Islet precursor cell (in vitro differentiated cells): ENCODE results near the gene FAM53A.
"Not testable (repeated sequence)": the region's sequence is repeated elsewhere in the genome, so short reads cannot be mapped to it uniquely, and the experiment has no call there.

Experiments used
- DNase-seq: peaks from one replicate; pipeline ENCODE4 v3.0.0-alpha.2; 2018

Gene FAM53A

DNA sequence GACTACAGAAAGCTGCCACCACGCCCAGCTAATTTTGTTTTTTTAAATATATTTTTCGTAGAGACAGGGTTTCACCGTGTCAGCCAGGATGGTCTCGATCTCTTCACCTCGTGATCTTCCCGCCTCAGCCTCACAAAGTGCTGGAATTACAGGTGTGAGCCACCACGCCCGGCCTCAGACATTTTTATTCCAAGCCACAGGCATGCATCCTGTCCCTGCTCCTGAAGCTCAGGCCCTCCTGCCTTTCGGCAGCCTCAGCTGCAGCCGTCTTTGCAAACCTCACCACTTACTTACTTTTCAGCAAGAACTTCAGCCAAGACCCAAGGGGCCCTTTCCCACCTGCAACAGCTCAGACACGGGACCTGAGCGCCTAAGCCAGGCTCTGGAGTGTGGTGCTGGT lies 26.0 kb downstream of the FAM53A start:
- no peak for DNase-seq

GRCh38 chr4:1656986-1657385 lies 27.1 kb downstream of the FAM53A start:
- DNase-seq, result no peak

DNA sequence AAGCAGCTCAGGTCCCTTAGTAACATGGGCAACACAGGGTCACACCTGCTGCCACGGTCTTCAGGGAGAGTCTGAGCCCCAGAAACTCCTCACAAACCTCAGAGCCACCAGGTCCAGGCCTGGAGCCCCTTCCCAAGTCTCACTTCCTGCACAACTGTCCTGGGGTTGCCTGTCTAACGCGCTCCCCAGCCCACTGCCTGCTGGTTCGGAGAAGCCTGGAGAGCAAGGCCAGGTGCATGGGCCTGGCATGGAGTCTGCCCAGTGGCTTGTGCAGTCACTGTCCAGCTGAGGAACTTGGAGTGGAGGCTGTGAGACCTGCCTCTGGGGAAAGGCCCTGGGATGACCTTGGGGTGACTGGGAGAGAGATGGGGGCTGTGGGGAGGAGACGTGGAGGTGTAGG lies 28.0 kb downstream of the FAM53A start:
- no peak for DNase-seq

DNA sequence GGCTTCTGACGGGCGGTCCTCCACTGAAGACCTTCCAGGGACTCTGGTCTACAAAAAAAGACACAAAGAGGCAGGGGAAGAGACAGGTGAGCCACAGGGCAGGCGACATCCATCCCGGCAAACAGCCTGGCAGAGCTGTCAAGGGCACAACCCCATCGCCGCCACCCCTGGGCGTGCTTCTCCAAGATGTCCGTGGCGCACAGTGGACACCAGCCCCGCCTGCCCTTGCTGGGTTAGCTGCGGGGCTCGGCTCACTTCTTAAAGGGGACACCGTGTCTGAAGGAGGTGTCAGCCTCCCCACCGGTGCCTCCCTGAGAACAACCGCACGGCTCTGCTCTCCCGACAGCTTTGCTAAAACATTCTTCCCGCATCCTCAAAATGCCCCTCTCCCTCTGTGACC lies 28.4 kb downstream of the FAM53A start:
- DNase-seq, result no peak

DNA sequence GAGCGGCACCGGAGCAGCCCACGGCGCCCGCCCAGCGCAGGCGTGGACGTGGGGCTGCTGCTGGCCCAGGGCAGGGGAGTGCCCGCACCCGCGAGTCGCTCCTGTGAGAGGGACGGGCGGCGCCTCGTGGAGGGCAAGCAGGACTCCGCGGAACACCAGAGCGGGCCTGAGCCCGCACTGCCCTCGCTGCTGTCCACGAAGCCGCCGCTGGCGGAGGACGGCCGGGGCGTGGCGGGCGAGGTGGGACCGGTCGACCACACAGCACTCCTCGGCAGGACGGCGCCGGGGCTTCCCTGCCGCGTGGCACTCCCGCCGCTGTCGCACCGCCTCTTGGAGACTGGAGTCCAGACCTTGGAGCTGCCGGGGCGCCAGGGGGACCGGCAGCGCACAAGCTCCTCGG lies 29.0 kb downstream of the FAM53A start:
- DNase-seq, result no peak

DNA sequence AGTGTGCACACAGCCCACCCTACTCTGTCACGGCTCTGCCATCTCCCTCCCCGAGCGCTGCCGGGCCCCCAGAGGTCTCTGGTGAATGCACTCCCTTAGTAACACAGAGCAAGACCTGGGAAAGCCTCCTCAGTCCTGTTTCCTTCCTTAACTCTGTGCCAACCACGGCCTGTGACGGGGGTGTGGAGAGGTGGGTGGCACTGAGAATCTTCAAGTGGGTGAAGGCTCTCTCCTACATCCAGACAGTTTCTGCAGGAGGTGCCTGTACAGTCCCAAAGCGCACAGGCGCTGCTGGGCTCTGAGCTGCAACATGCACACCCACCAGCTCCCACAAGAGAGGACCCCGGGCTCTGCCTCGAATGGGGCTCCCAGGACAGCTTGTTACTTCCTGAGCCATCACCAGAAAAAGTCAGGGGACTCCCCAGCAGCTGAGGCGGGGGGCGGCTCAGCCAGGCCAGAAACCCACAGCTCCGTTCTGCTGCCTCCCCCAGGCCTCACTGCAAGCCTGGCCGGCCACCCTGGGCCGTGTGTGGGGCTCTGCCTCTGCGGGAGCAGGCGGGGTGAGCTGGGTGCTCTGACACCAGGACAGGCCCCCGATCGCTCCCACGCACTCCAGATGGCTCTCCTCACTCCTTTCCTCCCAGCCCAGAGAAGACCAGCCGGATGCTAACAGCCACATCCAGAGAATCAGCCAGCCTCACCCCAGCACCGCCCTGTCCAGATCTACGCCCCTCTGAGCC lies 29.7 kb downstream of the FAM53A start:
- DNase-seq, result no peak

- DNase-seq, result no peak
These were observed 30.3 kb downstream of the FAM53A start for GRCh38 chr4:1653776-1654175.

GRCh38 chr4:1652088-1652487 lies 32.0 kb downstream of the FAM53A start:
- no peak for DNase-seq

DNA sequence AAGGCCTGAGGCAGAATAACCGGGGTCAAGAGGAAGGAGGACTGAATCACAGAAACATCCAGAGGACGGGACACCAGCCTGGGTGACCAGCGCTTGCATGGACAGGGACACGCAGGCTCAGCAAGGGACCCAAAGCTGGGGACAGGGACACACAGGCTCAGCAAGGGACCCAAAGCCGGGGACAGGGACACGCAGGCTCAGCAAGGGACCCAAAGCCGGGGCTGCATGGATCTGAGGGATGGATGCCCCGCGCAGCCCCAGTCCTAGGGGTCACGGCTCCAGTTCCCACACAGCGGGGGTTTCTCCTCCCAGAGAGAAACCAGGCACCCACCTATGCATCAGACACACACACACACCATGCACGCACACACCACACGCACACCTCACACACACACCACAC lies 32.5 kb downstream of the FAM53A start:
- no peak for DNase-seq

DNA sequence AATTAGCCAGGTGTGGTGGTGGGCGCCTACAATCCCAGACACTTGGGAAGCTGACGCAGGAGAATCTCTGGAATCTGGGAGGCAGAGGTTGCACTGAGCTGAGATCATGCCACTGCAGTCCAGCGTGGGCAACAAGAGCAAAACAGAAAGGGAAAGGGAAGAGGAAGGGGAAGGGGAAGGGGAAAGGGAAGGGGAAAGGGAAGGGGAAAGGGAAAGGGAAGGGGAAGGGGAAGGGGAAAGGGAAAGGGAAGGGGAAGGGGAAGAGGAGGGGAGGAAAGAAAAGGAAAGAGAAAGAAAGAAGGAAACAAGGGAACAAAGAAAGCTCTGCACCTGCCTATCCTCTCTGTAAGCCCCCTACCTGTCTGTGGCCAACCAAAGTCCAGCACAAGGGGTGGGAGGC lies 35.2 kb downstream of the FAM53A start:
- DNase-seq, result no peak

DNA sequence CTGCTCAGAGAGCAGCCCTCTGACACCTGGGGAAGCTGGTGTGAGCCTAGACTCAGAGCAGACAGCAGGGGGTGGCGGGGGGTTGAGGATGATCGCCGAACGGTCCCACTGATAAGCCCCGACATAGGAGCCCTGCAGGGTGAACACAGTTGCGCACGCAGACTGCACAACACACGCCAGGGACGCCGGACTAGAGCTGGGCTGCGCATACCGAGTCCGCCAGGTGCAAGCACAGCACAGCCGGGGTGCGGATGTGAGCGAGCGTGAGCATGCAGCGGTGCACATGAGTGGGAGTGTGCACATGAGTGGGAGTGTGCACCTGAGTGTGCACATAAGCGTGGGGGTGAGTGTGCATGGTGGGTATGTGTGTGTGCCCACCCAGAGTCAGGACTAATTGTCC lies 36.7 kb downstream of the FAM53A start:
- no peak for DNase-seq

DNA sequence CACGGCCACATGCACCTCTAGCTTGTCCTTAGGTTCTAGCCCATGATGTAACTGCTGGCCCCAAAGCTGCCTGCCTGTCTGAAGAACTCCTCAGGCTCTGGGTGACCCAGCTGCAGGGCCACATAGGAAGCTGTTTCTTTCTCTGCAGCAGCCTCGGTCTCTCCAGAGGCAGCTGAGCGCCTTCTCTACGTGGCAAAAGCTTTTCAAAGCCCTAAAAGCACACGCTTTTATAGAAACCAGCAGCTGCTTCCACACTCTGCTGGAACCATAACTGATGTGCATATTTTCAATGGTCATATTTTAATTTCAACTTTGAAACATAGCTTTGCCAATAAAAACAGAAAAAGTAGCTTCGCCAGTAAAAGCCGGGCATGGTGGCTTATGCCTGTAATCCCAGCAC lies 37.4 kb downstream of the FAM53A start:
- DNase-seq, result no peak

DNA sequence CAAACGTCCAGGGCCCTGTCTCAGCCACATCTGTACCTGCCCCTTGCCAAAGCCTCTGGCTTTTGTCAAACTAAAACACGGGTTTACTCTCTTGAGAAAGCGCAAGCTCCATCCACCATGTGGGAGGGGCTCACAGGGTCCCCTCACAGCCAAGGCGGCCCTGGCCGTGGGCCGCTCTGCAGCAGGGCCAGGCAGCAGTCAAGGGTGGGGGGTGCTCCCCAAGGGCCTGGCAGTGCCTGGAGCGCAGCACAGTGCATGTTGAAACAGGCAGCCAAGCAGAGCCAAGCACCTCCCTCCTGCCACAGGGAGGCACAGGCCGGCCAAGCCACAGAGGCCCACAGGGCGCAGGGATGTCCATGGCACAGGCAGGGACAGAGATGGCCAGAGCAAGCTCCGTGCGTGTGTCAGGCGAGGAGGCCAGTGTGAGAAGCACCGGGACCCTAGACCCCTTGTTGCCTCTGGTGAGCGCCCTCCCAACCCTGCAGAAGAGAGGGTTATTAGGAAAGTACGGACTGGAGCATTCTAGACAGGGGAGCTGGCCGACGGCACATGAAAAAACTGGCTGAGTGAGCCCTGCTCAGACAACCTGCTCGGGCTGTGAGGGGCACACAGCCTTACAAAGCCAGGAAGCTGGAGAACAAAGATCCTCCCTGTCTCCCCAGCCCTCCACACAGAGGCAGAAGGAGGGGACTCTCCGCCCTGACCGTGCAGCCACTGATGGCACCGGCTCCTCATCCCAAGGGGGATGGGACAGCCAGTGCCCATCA lies 39.0 kb downstream of the FAM53A start:
- no peak for DNase-seq

GRCh38 chr4:1643971-1644735 lies 40.0 kb downstream of the FAM53A start:
- no peak for DNase-seq

- DNase-seq, result no peak
These were observed 41.7 kb downstream of the FAM53A start for GRCh38 chr4:1642196-1642951.

GRCh38 chr4:1641671-1642070 lies 42.4 kb downstream of the FAM53A start:
- no peak for DNase-seq

DNA sequence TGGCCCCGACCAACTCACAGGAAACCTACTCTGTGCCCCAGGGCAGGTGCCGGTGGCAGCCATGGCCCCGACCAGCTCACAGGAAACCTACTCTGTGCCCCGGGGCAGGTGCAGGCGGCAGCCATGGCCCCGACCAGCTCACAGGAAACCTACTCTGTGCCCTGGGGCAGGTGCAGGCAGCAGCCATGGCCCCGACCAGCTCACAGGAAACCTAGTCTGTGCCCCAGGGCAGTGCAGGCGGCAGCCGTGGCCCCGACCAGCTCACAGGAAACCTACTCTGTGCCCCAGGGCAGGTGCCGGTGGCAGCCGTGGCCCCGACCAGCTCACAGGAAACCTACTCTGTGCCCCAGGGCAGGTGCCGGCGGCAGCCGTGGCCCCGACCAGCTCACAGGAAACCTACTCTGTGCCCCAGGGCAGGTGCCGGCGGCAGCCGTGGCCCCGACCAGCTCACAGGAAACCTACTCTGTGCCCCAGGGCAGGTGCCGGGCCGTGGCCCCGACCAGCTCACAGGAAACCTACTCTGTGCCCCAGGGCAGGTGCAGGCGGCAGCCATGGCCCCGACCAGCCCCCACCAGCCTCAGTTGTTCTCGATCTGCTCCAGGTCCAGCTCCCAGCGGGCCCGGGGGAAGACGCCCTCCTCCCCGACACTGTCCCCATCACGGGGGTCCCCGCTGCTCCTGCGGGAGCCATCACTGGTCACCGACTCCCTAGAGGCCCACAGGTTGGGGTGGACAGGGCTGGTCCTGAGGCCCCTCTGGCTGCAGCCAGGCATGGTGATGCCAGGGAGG lies 43.2 kb downstream of the FAM53A start:
- DNase-seq, result not testable (repeated sequence)

GRCh38 chr4:1640190-1640589 lies 43.9 kb downstream of the FAM53A start:
- no peak for DNase-seq

DNA sequence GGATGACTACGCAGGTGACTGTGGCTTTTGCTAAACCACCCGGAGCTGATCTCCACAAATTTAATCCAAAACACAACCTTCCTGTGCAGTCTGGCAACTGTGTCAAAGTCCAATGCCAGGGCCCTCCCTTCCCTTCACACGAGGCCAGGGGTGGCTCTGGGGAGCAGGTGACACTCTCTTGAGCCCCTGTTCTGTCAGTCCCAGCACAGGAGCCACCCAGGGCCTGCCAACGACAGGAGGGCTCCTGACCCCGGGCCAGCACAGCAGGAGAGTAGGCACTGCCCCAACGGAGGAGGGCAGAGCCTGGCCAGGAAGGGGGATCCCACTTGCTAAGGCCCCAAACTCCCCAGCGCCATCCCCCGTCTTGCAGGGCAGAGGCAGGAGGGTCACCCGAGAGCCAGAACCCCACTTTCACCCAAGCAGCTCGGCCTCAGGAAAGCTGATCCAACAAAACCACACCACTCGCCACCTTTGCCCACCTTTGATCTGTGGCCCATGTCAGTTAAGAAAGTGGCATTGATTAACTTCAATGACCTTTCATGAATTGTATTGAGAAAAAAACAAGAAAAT lies 44.7 kb downstream of the FAM53A start:
- DNase-seq, result no peak

DNA sequence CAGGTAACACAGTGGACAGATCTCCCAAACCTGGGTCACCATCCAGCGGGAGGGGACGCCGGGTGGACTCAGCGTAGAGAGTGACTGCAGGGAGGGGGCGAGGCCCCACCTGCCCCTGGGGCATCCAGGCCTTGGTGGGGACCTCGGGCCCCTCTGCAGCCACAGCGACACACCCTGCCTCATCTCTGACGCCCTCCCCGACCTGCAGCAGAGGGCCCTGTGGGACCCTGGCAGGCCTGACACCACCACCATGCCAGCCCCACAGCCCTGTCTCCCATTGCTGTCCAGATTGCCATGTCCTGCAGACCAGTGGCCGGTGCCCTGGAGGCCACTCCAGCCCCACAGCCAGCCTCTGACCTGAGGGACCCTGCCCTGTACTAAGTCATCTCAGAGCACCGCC lies 45.2 kb downstream of the FAM53A start:
- DNase-seq, result no peak

GRCh38 chr4:1638272-1638598 lies 45.9 kb downstream of the FAM53A start:
- DNase-seq, result no peak
